ENCODE data around the gene EPPIN. TPM values are rescaled to one million over a fixed set of nuclear protein-coding genes. Genes with fewer than 3 reads are reported as not detected.

EPPIN gene
- total and polyA plus RNA-seq, 10 of the 15 experiments (the other 5 are each of a cell fraction or from before 2014, with no cell fraction given): not detected

DNA sequence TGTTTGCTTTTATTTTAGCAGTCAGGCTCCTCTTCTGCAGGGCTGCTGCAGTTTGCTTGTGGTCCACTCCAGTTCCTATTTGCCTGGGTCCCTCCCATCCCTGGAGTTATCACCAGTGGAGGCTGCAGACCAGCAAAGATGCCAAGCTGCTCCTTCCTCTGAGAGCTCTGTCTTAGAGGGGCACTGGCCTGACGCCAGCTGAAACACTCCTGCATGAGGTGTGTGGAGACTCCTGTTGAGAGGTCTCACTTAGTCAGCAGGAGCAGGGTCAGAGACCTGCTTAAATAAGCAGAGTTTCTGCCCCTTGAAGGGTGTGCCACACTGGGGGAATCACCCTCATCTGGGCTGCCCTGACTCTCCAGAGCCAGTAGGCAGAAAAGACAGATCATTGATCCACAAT, 48.0 kb upstream of the EPPIN start:
- POLR2A ChIA-PET: no interaction called here
- Histone ChIP-seq H3K27ac (ENCODE audit: control insufficient read depth, insufficient read depth) (no peak overlapping the region), H3K4me1 (ENCODE audit: control insufficient read depth, insufficient read depth, low read length) (no peaks in the 10 kb centered on the region), H3K4me2 (ENCODE audit: control insufficient read depth, insufficient read depth) (no peak overlapping the region), H3K36me3 (ENCODE audit: control insufficient read depth in 2 of 2, insufficient read depth in 2 of 2, low read length in 1 of 2) (no peaks in the 10 kb centered on the region), H4K20me1 (ENCODE audit: control insufficient read depth, insufficient read depth) (no peaks in the 10 kb centered on the region), H2AFZ (ENCODE audit: control insufficient read depth, low read depth, low read length) (no peak overlapping the region), H3K9me3 (replicated peaks; ENCODE audit: control insufficient read depth, insufficient read depth, low read length) (no peaks in the 10 kb centered on the region), H3K27me3 (replicated peaks in 1 of 2; ENCODE audit: control insufficient read depth in 2 of 2, insufficient read depth in 2 of 2, low read length in 1 of 2) (no peaks in the 10 kb centered on the region; a peak in 2 of 4 replicates), H3K4me3 (no peak overlapping the region), H3K9ac (ENCODE audit: control insufficient read depth, insufficient read depth, low read length) (no peak overlapping the region), H3K79me2 (ENCODE audit: control insufficient read depth, insufficient read depth, low read length) (no peaks in the 10 kb centered on the region)
- DNase-seq (ENCODE audit: low read depth, low spot score) (no peak), FAIRE-seq (no peak), ATAC-seq (no peak)
- TF ChIP-seq, protein P1, sequence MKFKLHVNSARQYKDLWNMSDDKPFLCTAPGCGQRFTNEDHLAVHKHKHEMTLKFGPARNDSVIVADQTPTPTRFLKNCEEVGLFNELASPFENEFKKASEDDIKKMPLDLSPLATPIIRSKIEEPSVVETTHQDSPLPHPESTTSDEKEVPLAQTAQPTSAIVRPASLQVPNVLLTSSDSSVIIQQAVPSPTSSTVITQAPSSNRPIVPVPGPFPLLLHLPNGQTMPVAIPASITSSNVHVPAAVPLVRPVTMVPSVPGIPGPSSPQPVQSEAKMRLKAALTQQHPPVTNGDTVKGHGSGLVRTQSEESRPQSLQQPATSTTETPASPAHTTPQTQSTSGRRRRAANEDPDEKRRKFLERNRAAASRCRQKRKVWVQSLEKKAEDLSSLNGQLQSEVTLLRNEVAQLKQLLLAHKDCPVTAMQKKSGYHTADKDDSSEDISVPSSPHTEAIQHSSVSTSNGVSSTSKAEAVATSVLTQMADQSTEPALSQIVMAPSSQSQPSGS (IDR thresholded peaks at IDR 0.05; ENCODE audit: low read length): no peak
- TF ChIP-seq RBBP5 (conservative IDR thresholded peaks at IDR 0.05) (no peak), EP300 (IDR thresholded peaks at IDR 0.05; ENCODE audit: borderline replicate concordance in 1 of 2, control insufficient read depth in 1 of 2, low read depth in 2 of 2, low read length in 2 of 2) (no peak), SRF (IDR thresholded peaks at IDR 0.05; ENCODE audit: low read depth in 2 of 2, low read length in 2 of 2) (no peak), BACH1 (IDR thresholded peaks at IDR 0.05; ENCODE audit: borderline replicate concordance) (no peak), ZNF207 (IDR thresholded peaks at IDR 0.05; ENCODE audit: borderline replicate concordance) (no peak)
- no TSS peak for BruUV-seq (replicated peaks)
- CTCF ChIA-PET: interaction anchor here (0.9 to 3.6 kb wide), 3 partner anchors 12 to 176 kb away, joined by 3 to 46 read pairs (median 7); no protein-coding TSS in a partner anchor
- intact Hi-C loops (cut with micrococcal nuclease; ENCODE audit: unreplicated experiment) (no loop called here), in situ Hi-C loops (cut with MboI) (no loop called here)
- 8% methylated on average over 1 of the region's 1 CpG for WGBS (ENCODE audit: insufficient coverage, insufficient replicate concordance, low lambda C conversion rate, missing lambda C conversion rate)
- RAD21 ChIA-PET (ENCODE audit: unreplicated experiment): interaction anchor here (2.5 kb wide), 1 partner anchor 176 kb away, joined by 12 read pairs; no protein-coding TSS in a partner anchor
- SMC1A ChIA-PET (ENCODE audit: uncharacterized antibody, unreplicated experiment): interaction anchor here (4.1 kb wide), 1 partner anchor 176 kb away, joined by 17 read pairs; no protein-coding TSS in a partner anchor

Data from GM12878 (cell line).